Esophagus squamous epithelium (tissue), 5 donors: ENCODE data around the gene CYP4F2. TPM values are rescaled to one million over a fixed set of nuclear protein-coding genes. Genes with fewer than 3 reads are reported as not detected.
"Not testable (repeated sequence)": the region's sequence is repeated elsewhere in the genome, so short reads cannot be mapped to it uniquely, and the experiment has no call there.

Experiments used
- DNase-seq: peaks from one replicate; lab custom pipeline; 2025; lab: John Stamatoyannopoulos, UW
- H3K27ac ChIP-seq, 4 donors: fragments of 200-600 bp; sonication (generic); one replicate each; pipeline ENCODE4 v1.5.1; 2016 to 2019; ENCODE audit warnings: mild to moderate bottlenecking in 1 of 4
- H3K27me3 ChIP-seq, 4 donors: fragments of 200-600 bp; sonication (generic); 1 replicate in 3 of 4; 2 replicates in 1 of 4; pipeline versions ENCODE4 v1.5.1 to v1.6.0; 2017 to 2021; ENCODE audit warnings: antibody characterized with exemption in 1 of 4
- H3K36me3 ChIP-seq, 3 donors: fragments of 200-600 bp; sonication (generic); one replicate each; pipeline ENCODE4 v1.5.1; 2016 to 2019
- H3K4me1 ChIP-seq, 3 donors: fragments of 200-600 bp; sonication (generic); one replicate each; pipeline ENCODE4 v1.5.1; 2017 to 2019
- H3K4me3 ChIP-seq, 4 donors: fragments of 200-600 bp; sonication (generic); 1 replicate in 3 of 4; 2 replicates in 1 of 4; pipeline ENCODE4 v1.5.1; 2016 to 2019; ENCODE audit warnings: mild to moderate bottlenecking in 2 of 4, moderate library complexity in 1 of 4
- H3K9me3 ChIP-seq, 3 donors: fragments of 200-600 bp; sonication (generic); one replicate each; pipeline ENCODE4 v1.5.1; 2016 to 2019
- CTCF ChIP-seq, 6 experiments: fragments of 450-650 bp in 4 of 6; fragments of 200-600 bp in 2 of 6; sonication (generic) in 2 of 6; IDR thresholded peaks; one replicate each; pipeline ENCODE4 v1.5.1; 2016 to 2019; ENCODE audit warnings: antibody characterized with exemption in 6 of 6, mild to moderate bottlenecking in 4 of 6, moderate library complexity in 4 of 6
- POLR2A ChIP-seq, 4 donors: fragments of 450-650 bp; IDR thresholded peaks; one replicate each; pipeline ENCODE4 v1.6.1; 2017; ENCODE audit warnings: antibody characterized with exemption in 4 of 4, mild to moderate bottlenecking in 4 of 4, moderate library complexity in 3 of 4
- WGBS, 2 donors: methylation state at CpG; one replicate each; pipeline ENCODE4 v1.1.5; 2018; 5-methylcytosine and 5-hydroxymethylcytosine counted together
- intact Hi-C: fragments of 100-400 bp; cut with DNase I; formaldehyde crosslinking; loops from one replicate; pipeline ENCODE4 v1.15.0; 2022
- total RNA-seq, 4 donors: library from RNA; depleted of rRNA; stranded (reverse); fragments of >200 nt; gene quantifications; one replicate each; pipeline ENCODE4 v1.1.0, GENCODE V29; 2016
- donor health status: DM: yes; HTN: yes; CAD: no.

Gene CYP4F2
- total RNA-seq, 4 donors from 2014 or later: 0.19 TPM; not detected in 3

DNA sequence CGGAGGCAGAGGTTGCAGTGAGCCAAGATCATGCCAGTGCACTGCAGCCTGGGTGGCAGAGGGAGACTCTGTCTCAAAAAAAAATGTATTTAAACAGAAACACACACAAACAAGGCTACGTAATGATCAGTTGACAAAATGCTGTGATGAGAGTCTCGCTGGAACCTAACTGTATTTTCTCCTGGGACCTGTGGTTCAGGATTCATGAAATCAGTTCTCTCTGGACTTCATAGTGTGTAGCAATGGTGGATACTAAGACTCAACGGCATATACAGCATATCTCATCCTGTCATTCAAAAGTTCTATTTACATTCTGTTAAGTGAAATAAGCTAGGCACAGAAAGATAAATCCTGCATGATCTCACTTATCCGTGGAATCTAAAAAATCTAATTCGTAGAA lies 37.4 kb downstream of the CYP4F2 start:
- Histone ChIP-seq H3K4me3 (no peak overlapping the region), H3K4me1 (no peaks in the 10 kb centered on the region), H3K9me3 (no peaks in the 10 kb centered on the region), H3K36me3 (no peaks in the 10 kb centered on the region), H3K27ac (no peak overlapping the region), H3K27me3 (peaks cover 0 to 31% (median 0%) of the 10 kb centered on the region in 4 donors)
- DNase-seq: no peak
- 65 to 67% methylated on average over 6 of the region's 6 CpGs for WGBS, 2 donors
- intact Hi-C loops: loop anchor here (10.0 kb wide), 1 partner anchor 236 kb away; no protein-coding TSS in a partner anchor
- TF ChIP-seq POLR2A (IDR thresholded peaks at IDR 0.05): no peak
- no peak for TF ChIP-seq CTCF (IDR thresholded peaks at IDR 0.05)

DNA sequence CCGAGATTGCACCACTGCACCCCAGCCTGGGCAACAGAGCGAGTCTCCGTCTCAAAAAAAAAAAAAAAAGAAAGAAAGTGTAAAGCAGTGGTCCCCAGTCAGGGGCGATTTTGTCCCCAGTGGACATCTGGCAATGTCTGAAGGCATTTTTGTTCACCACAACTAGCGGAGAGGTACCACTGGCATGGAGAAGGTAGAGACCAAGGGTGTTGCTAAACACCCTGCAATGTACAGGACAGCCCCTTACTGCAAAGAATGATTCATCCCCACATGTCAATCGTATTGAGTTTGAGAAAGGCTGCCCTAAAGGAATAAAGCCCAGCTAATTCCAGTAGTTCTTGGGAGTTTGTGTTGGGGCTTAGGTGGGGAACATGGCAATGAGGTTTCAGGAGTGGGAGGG lies 38.7 kb downstream of the CYP4F2 start:
- no peak overlapping the region for H3K27ac ChIP-seq
- no peaks in the 10 kb centered on the region for H3K9me3 ChIP-seq
- H3K27me3 ChIP-seq: peaks cover 0 to 31% (median 0%) of the 10 kb centered on the region in 4 donors
- no peak for TF ChIP-seq POLR2A (IDR thresholded peaks at IDR 0.05)
- TF ChIP-seq CTCF (IDR thresholded peaks at IDR 0.05): no peak
- intact Hi-C loops: no loop called here
- no peaks in the 10 kb centered on the region for H3K36me3 ChIP-seq
- H3K4me1 ChIP-seq: no peaks in the 10 kb centered on the region
- DNase-seq: no peak
- no peak overlapping the region for H3K4me3 ChIP-seq
- 62 to 79% methylated on average over 6 of the region's 6 CpGs for WGBS, 2 donors

DNA sequence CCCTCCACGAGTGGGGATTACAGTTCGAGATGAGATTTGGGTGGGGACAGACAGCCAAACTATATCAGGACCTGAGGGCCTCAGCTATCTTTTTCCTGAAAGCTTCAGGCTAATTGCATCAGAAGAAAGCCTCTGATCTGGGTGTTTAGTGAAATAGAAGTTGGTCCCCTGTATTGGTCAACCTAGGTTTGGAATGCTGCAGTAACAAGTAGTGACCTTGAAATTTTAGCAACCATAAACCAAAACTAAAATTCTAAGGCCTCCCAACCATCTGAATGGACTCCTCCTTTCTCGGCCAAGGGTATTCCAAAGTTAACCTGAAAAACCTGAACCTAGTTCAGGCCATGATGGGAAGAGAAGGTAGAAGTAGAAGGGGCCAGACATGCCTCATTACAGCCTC lies 47.5 kb downstream of the CYP4F2 start:
- no peak overlapping the region for H3K27ac ChIP-seq
- H3K4me3 ChIP-seq: no peak overlapping the region
- intact Hi-C loops: no loop called here
- H3K4me1 ChIP-seq: no peaks in the 10 kb centered on the region
- peaks cover 0 to 14% (median 0%) of the 10 kb centered on the region in 4 donors for H3K27me3 ChIP-seq
- H3K9me3 ChIP-seq: no peaks in the 10 kb centered on the region
- H3K36me3 ChIP-seq: no peaks in the 10 kb centered on the region
- DNase-seq: no peak
- 76 to 82% methylated on average over 3 of the region's 3 CpGs for WGBS, 2 donors
- TF ChIP-seq POLR2A (IDR thresholded peaks at IDR 0.05) (no peak), CTCF (IDR thresholded peaks at IDR 0.05) (no peak)

GRCh38 chr19:15846923-15847322 lies 51.0 kb downstream of the CYP4F2 start:
- no peak for TF ChIP-seq CTCF (IDR thresholded peaks at IDR 0.05)
- no peak for TF ChIP-seq POLR2A (IDR thresholded peaks at IDR 0.05)
- 77 to 90% methylated on average over 6 of the region's 6 CpGs for WGBS, 2 donors
- Histone ChIP-seq H3K27me3 (peaks cover 0 to 18% (median 0%) of the 10 kb centered on the region in 4 donors), H3K4me1 (no peaks in the 10 kb centered on the region), H3K27ac (no peak overlapping the region), H3K36me3 (no peaks in the 10 kb centered on the region), H3K4me3 (no peak overlapping the region), H3K9me3 (no peaks in the 10 kb centered on the region)
- DNase-seq: no peak
- intact Hi-C loops: no loop called here

DNA sequence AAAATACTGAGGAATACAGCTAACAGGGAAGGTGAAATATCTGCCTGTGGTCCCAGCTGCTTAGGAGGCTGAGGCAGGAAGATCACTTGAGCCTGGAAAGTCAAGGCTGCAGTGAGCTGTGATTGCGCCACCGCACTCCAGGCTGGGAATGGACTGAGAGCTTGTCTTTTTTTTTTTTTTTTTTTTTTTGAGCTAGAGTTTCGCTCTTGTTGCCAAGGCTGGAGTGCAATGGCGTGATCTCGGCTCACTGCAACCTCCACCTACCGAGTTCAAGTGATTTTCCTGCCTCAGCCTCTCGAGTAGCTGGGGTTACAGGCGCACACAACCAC lies 54.0 kb downstream of the CYP4F2 start:
- intact Hi-C loops, H3K27ac ChIP-seq, DNase-seq, H3K9me3 ChIP-seq, H3K4me3 ChIP-seq, H3K4me1 ChIP-seq, H3K36me3 ChIP-seq: not testable (repeated sequence)
- H3K27me3 ChIP-seq: peaks cover 0 to 18% (median 0%) of the 10 kb centered on the region in 4 donors
- WGBS, 2 donors: 68 to 86% methylated on average over 5 to 8 of the region's 8 CpGs
